GM19193 (cell line): ENCODE results near the gene HIC1.

Experiments
- POLR2A ChIP-seq: IDR thresholded peaks from 4 replicates; pipeline ENCODE4 v1.6.1; 2011; ENCODE audit not compliant: insufficient read depth, insufficient read length; ENCODE audit errors: extremely low read depth

Gene HIC1

GRCh38 chr17:2068519-2069051 is 13.7 kb downstream of the HIC1 start:
- TF ChIP-seq POLR2A: no peak

GRCh38 chr17:2070241-2071023 is 15.5 kb downstream of the HIC1 start:
- peak; percentile 54 for TF ChIP-seq POLR2A

GRCh38 chr17:2071024-2071385 is 16.1 kb downstream of the HIC1 start:
- TF ChIP-seq POLR2A: no peak

- no peak for TF ChIP-seq POLR2A
Measured at GRCh38 chr17:2071455-2072281, 16.8 kb downstream of the HIC1 start.

GRCh38 chr17:2074919-2075318 is 20.0 kb downstream of the HIC1 start:
- TF ChIP-seq POLR2A: no peak

- no peak for TF ChIP-seq POLR2A
Measured at GRCh38 chr17:2075336-2076086, 20.6 kb downstream of the HIC1 start.

GRCh38 chr17:2076087-2076984 is 21.4 kb downstream of the HIC1 start:
- no peak for TF ChIP-seq POLR2A

GRCh38 chr17:2077040-2077439 is 22.1 kb downstream of the HIC1 start:
- TF ChIP-seq POLR2A: no peak

- no peak for TF ChIP-seq POLR2A
Measured at GRCh38 chr17:2081564-2081963, 26.7 kb downstream of the HIC1 start.

GRCh38 chr17:2082003-2082781 is 27.3 kb downstream of the HIC1 start:
- TF ChIP-seq POLR2A: no peak

- no peak for TF ChIP-seq POLR2A
Measured at GRCh38 chr17:2083613-2084035, 28.7 kb downstream of the HIC1 start.

GRCh38 chr17:2084036-2084765 is 29.3 kb downstream of the HIC1 start:
- no peak for TF ChIP-seq POLR2A

- no peak for TF ChIP-seq POLR2A
Measured at GRCh38 chr17:2084766-2085647, 30.1 kb downstream of the HIC1 start.

GRCh38 chr17:2085648-2085949 is 30.7 kb downstream of the HIC1 start:
- TF ChIP-seq POLR2A: no peak
